A549 (cell line): ENCODE measurements around the gene EYA3. TPM values are rescaled to one million over a fixed set of nuclear protein-coding genes. Genes with fewer than 3 reads are reported as not detected.
A peak's percentile ranks its signal among the peaks of the same experiment; 100 is the strongest.

Experiments used
- ATAC-seq, 2 experiments: fragments of 200-7000 bp in 1 of 2; fragments of >200 bp in 1 of 2; cut with Nextera tagmentation in 1 of 2; cut with Tn5 transposase in 1 of 2; 3 replicates each; pipeline versions ENCODE4 v1.8.0 to v1.9.1; 2018 to 2020; ENCODE audit warnings: mild to moderate bottlenecking in 1 of 2, moderate library complexity in 1 of 2
- CTCF ChIA-PET: fragments of 300-600 bp; sonication (Branson Sonifier 250); formaldehyde crosslinking; extraction: SDS; loops from one replicate; lab custom pipeline; 2021; ENCODE audit warnings: antibody characterized with exemption, inconsistent platforms; lab: Yijun Ruan, JAX
- POLR2A ChIA-PET: fragments of 350-600 bp; formaldehyde crosslinking; extraction: SDS; loops from one replicate; lab custom pipeline; 2021; ENCODE audit warnings: antibody characterized with exemption, inconsistent platforms; lab: Yijun Ruan, JAX
- DNase-seq, 2 experiments: peaks; one replicate each; pipeline versions ENCODE4 v3.0.0 to v3.0.0-alpha.2; 2011 to 2016; ENCODE audit warnings: low read depth in 1 of 2, low spot score in 1 of 2
- FAIRE-seq: peaks from 2 replicates; lab custom pipeline; 2011; peaks lifted over from hg19 to GRCh38; lab: Jason Lieb, UNC
- H3K27ac ChIP-seq, 2 experiments: fragments of >200 bp; sonication (Bioruptor Twin); formaldehyde crosslinking; 3 replicates each; pipeline ENCODE4 v1.5.1; 2016 to 2017
- H3K4me1 ChIP-seq: fragments of >200 bp; sonication (Bioruptor Twin); formaldehyde crosslinking; 3 replicates; pipeline ENCODE4 v1.6.1; 2016
- H3K4me2 ChIP-seq: fragments of >200 bp; sonication (Bioruptor Twin); formaldehyde crosslinking; 3 replicates; pipeline ENCODE4 v1.6.1; 2016
- H3K4me3 ChIP-seq: fragments of >200 bp; sonication (Bioruptor Twin); formaldehyde crosslinking; 3 replicates; pipeline ENCODE4 v1.5.1; 2016
- H3K9me3 ChIP-seq: fragments of >200 bp; sonication (Bioruptor Twin); formaldehyde crosslinking; 3 replicates; pipeline ENCODE4 v1.6.1; 2016
- CBX2 ChIP-seq: fragments of 200-600 bp; sonication (generic); IDR thresholded peaks from 2 replicates; pipeline ENCODE4 v1.6.1; 2016; ENCODE audit warnings: low read depth, mild to moderate bottlenecking, borderline replicate concordance
- CHD2 ChIP-seq: fragments of 150-350 bp; IDR thresholded peaks from 2 replicates; pipeline ENCODE4 v1.6.1; 2014; ENCODE audit warnings: low read length; ENCODE audit not compliant: partially characterized antibody
- CHD4 ChIP-seq: fragments of 200-600 bp; sonication (generic); IDR thresholded peaks from 2 replicates; pipeline ENCODE4 v1.6.1; 2016; ENCODE audit warnings: antibody characterized with exemption, mild to moderate bottlenecking, borderline replicate concordance
- EHMT2 ChIP-seq: fragments of 200-600 bp; sonication (generic); IDR thresholded peaks from 2 replicates; pipeline ENCODE4 v1.6.1; 2016; ENCODE audit warnings: antibody characterized with exemption, low read depth, mild to moderate bottlenecking, moderate library complexity
- HOXA7 ChIP-seq: fragments of 250-450 bp; sonication (Bioruptor Pico); IDR thresholded peaks from 2 replicates; pipeline ENCODE4 v1.5.0; 2020; ENCODE audit warnings: mild to moderate bottlenecking, moderate library complexity
- HOXB13 ChIP-seq: fragments of 250-450 bp; sonication (Bioruptor Pico); IDR thresholded peaks from 2 replicates; pipeline ENCODE4 v1.5.0; 2020; ENCODE audit warnings: low read depth, mild to moderate bottlenecking, moderate library complexity
- KDM5A ChIP-seq: fragments of 200-600 bp; sonication (generic); IDR thresholded peaks from 2 replicates; pipeline ENCODE4 v1.6.1; 2016; ENCODE audit warnings: antibody characterized with exemption, mild to moderate bottlenecking
- NFE2L2 ChIP-seq: fragments of 150-350 bp; conservative IDR thresholded peaks from 2 replicates; pipeline ENCODE4 v1.6.1; 2014; ENCODE audit warnings: low read length
- NR3C1 ChIP-seq: fragments of >200 bp; sonication (Bioruptor Twin); formaldehyde crosslinking; IDR thresholded peaks from 3 replicates; pipeline ENCODE4 v1.6.1; 2017
- RNF2 ChIP-seq: fragments of 200-600 bp; sonication (generic); IDR thresholded peaks from 2 replicates; pipeline ENCODE4 v1.6.1; 2016; ENCODE audit warnings: low read depth, mild to moderate bottlenecking, antibody characterized with exemption, moderate library complexity, borderline replicate concordance
- SREBF2 ChIP-seq: fragments of 450-650 bp; IDR thresholded peaks from 2 replicates; pipeline ENCODE4 v1.6.1; 2014; ENCODE audit warnings: mild to moderate bottlenecking, moderate library complexity
- TP53 ChIP-seq: fragments of 250-450 bp; sonication (Bioruptor Pico); IDR thresholded peaks from 2 replicates; pipeline ENCODE4 v1.5.0; 2021; ENCODE audit warnings: mild to moderate bottlenecking, moderate library complexity
- ZC3H11A ChIP-seq: fragments of 450-650 bp; IDR thresholded peaks from 2 replicates; pipeline ENCODE4 v1.6.1; 2014; ENCODE audit warnings: antibody characterized with exemption, mild to moderate bottlenecking
- WGBS: methylation state at CpG from one replicate; pipeline ENCODE4 v1.1.6; 2017; ENCODE audit errors: missing lambda C conversion rate; 5-methylcytosine and 5-hydroxymethylcytosine counted together
- polyA plus RNA-seq, 4 experiments: library from polyadenylated mRNA; depleted of rRNA in 3 of 4; stranded (reverse); fragments of >200 nt; fragmentation: RNase III in 1 of 4; extraction: RNeasy Plus Mini Kit Qiagen cat#74134 plus additional on column Dnase treatment in 1 of 4; gene quantifications; 2 replicates in 3 of 4; 3 replicates in 1 of 4; pipeline ENCODE4 v1.2.3, GENCODE V29; 2011 to 2017
- small RNA-seq, 6 experiments: library from RNA; depleted of rRNA; stranded (forward); fragments of <200 nt; gene quantifications; one replicate each; pipeline ENCODE3, GENCODE V24; 2012

EYA3 gene
- polyA plus RNA-seq, 2 of the 4 experiments (the other 2 are of a cell fraction): 5.7 to 9.3 TPM

DNA sequence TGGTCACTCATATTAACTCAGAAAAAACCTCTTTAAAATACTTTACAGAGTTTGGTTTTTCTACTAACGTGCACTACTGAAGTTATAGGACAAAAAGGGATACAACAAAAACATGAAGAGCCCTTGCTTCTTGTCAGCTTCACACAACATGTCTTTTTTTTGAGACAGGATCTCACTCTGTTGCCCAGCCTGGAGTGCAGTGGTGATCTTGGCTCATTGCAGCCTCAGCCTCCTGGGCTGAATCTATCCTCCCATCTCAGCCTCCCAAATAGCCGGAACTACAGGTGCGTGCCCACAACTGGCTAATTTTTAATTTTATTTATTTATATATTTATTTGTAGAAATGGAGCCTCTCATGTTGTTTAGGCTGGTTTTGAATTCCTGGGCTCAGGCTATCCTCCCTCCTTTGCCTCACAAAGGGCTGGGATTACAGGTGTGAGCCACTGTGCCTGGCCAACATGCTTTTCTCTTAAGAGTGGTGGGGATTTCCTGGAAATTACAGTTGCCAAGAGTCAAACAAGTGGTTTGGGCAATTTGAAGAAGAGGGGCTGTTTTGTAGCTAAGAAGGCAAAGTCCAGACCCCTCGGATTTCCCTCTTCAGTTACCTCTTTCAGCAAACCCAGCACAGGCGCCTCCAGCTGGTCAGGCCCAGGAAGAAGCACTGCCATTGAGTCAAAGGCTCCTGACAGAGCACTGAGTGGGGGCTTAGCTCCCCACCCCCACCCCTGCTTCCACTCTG lies 160.0 kb downstream of the EYA3 start:
- no peak for FAIRE-seq
- no peak overlapping the region for H3K4me3 ChIP-seq
- no peaks in the 10 kb centered on the region for H3K9me3 ChIP-seq
- no peak overlapping the region for H3K27ac ChIP-seq
- DNase-seq: peak in 1 of 2 experiments; percentile 16
- ChIA-PET CTCF (interaction anchor here (0.5 kb wide), 1 partner anchor 809 kb away, joined by 3 read pairs; no protein-coding TSS in a partner anchor), POLR2A (no interaction called here)
- TF ChIP-seq CBX2: no peak
- no peak for TF ChIP-seq RNF2
- TF ChIP-seq KDM5A: no peak
- no peak for TF ChIP-seq NR3C1
- TF ChIP-seq HOXA7 (CRISPR knock-in tag): no peak
- TF ChIP-seq CHD4: no peak
- TF ChIP-seq HOXB13 (CRISPR knock-in tag): no peak
- TF ChIP-seq EHMT2: no peak
- H3K4me1 ChIP-seq: no peaks in the 10 kb centered on the region; the same call in 2 of the 3 replicates
- ATAC-seq: no peak
- no peak overlapping the region for H3K4me2 ChIP-seq
- WGBS: 57% methylated on average over 4 of the region's 5 CpGs

DNA sequence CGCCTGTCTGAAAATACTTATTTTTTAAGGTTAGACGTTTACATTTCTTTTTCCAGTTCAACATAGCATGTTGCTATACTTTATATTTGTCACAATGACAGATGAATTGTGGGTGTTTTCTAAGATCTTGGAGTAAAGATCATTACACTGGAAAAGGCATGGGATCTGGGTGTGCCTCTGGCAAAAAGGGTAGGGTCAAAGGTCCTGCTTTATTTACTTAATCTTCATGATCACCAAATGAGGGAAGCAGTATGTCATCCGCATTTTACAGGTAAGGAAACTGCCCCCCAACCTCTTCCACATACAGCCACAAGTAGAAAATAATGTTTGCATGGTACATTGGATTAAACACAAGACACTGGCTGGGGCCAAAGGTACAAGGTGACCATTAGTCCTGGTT lies 166.1 kb downstream of the EYA3 start:
- TF ChIP-seq ZC3H11A: no peak
- TF ChIP-seq HOXA7 (CRISPR knock-in tag): no peak
- no peak for TF ChIP-seq CHD2
- no peak for TF ChIP-seq SREBF2
- TF ChIP-seq NFE2L2: no peak
- TF ChIP-seq TP53 (CRISPR knock-in tag): no peak
- TF ChIP-seq, all 56 proteins: peak for 0
- Histone ChIP-seq H3K4me3 (no peak overlapping the region), H3K9me3 (no peaks in the 10 kb centered on the region), H3K4me1 (no peaks in the 10 kb centered on the region), H3K27ac (no peak overlapping the region), H3K4me2 (no peak overlapping the region)
- WGBS: 68% methylated on average over 3 of the region's 3 CpGs
- FAIRE-seq (no peak), DNase-seq (no peak), ATAC-seq (no peak)
- ChIA-PET CTCF (interaction anchor here (1.0 kb wide), 1 partner anchor 36 kb away, joined by 5 read pairs; no protein-coding TSS in a partner anchor), POLR2A (no interaction called here)

Small RNAs within 50 kb of the gene (small RNA-seq; reads per million reads assigned to genes)
- 0 to 0.19 (median 0) reads per million in 6 experiments for gene RN7SL559P

Other genes starting within 250 kb of the EYA3 start
- 0.81 and 0.95 TPM in 2 replicates for gene THEMIS2, start 216.1 kb downstream of the EYA3 start, polyA plus RNA-seq (2011; rRNA removed)
- gene THEMIS2, start 216.1 kb downstream of the EYA3 start, polyA plus RNA-seq (2017; fragmentation: RNase III; extraction: RNeasy Plus Mini Kit Qiagen cat#74134 plus additional on column Dnase treatment): 0.46 to 0.69 TPM (median 0.58 TPM) in 3 replicates
- gene RPA2, start 174.0 kb downstream of the EYA3 start, polyA plus RNA-seq (2011; rRNA removed): 38.9 and 42.4 TPM in 2 replicates
- gene RPA2, start 174.0 kb downstream of the EYA3 start, polyA plus RNA-seq (2017; fragmentation: RNase III; extraction: RNeasy Plus Mini Kit Qiagen cat#74134 plus additional on column Dnase treatment): 38.5 to 41.0 TPM (median 39.5 TPM) in 3 replicates
- 4.0 and 5.3 TPM in 2 replicates for gene SMPDL3B, start 153.6 kb downstream of the EYA3 start, polyA plus RNA-seq (2011; rRNA removed)
- gene SMPDL3B, start 153.6 kb downstream of the EYA3 start, polyA plus RNA-seq (2017; fragmentation: RNase III; extraction: RNeasy Plus Mini Kit Qiagen cat#74134 plus additional on column Dnase treatment): 1.5 to 1.8 TPM (median 1.7 TPM) in 3 replicates
- gene XKR8, start 128.6 kb downstream of the EYA3 start, polyA plus RNA-seq (2011; rRNA removed): 3.3 and 4.2 TPM in 2 replicates
- gene XKR8, start 128.6 kb downstream of the EYA3 start, polyA plus RNA-seq (2017; fragmentation: RNase III; extraction: RNeasy Plus Mini Kit Qiagen cat#74134 plus additional on column Dnase treatment): 3.3 to 3.5 TPM (median 3.5 TPM) in 3 replicates
- gene PTAFR, start 88.1 kb upstream of the EYA3 start, polyA plus RNA-seq (2011; rRNA removed): 0.58 and 0.83 TPM in 2 replicates
- 0.17 to 0.24 TPM (median 0.17 TPM) in 3 replicates for gene PTAFR, start 88.1 kb upstream of the EYA3 start, polyA plus RNA-seq (2017; fragmentation: RNase III; extraction: RNeasy Plus Mini Kit Qiagen cat#74134 plus additional on column Dnase treatment)
- 67.0 and 93.7 TPM in 2 replicates for gene DNAJC8, start 144.4 kb upstream of the EYA3 start, polyA plus RNA-seq (2011; rRNA removed)
- gene DNAJC8, start 144.4 kb upstream of the EYA3 start, polyA plus RNA-seq (2017; fragmentation: RNase III; extraction: RNeasy Plus Mini Kit Qiagen cat#74134 plus additional on column Dnase treatment): 81.7 to 87.3 TPM (median 81.8 TPM) in 3 replicates
- 102 and 178 TPM in 2 replicates for gene ATP5IF1, start 147.5 kb upstream of the EYA3 start, polyA plus RNA-seq (2011; rRNA removed)
- gene ATP5IF1, start 147.5 kb upstream of the EYA3 start, polyA plus RNA-seq (2017; fragmentation: RNase III; extraction: RNeasy Plus Mini Kit Qiagen cat#74134 plus additional on column Dnase treatment): 229 to 240 TPM (median 234 TPM) in 3 replicates
- 16.6 and 16.7 TPM in 2 replicates for gene SESN2, start 170.9 kb upstream of the EYA3 start, polyA plus RNA-seq (2011; rRNA removed)
- gene SESN2, start 170.9 kb upstream of the EYA3 start, polyA plus RNA-seq (2017; fragmentation: RNase III; extraction: RNeasy Plus Mini Kit Qiagen cat#74134 plus additional on column Dnase treatment): 5.2 to 5.6 TPM (median 5.6 TPM) in 3 replicates
- 20.3 and 22.2 TPM in 2 replicates for gene MED18, start 240.4 kb upstream of the EYA3 start, polyA plus RNA-seq (2011; rRNA removed)
- 13.7 to 15.4 TPM (median 14.5 TPM) in 3 replicates for gene MED18, start 240.4 kb upstream of the EYA3 start, polyA plus RNA-seq (2017; fragmentation: RNase III; extraction: RNeasy Plus Mini Kit Qiagen cat#74134 plus additional on column Dnase treatment)